Measurements from ENCODE around the gene INTS15. TPM values are rescaled to one million over a fixed set of nuclear protein-coding genes. Genes with fewer than 3 reads are reported as not detected.
A peak's percentile ranks its signal among the peaks of the same experiment; 100 is the strongest.

INTS15 gene
- total RNA-seq, 6 experiments from 2014 or later: 10.2 to 16.6 (median 14.0) TPM

GRCh38 chr7:6606866-6607583 lies 17.2 kb downstream of the INTS15 start:
- Histone ChIP-seq H3K9me3 (no peaks in the 10 kb centered on the region), H3K4me3 (no peak overlapping the region), H3K27me3 (no peaks in the 10 kb centered on the region), H3K4me1 (no peaks in the 10 kb centered on the region), H3K36me3 (peaks cover 0 to 16% (median 1%) of the 10 kb centered on the region in 4 donors), H3K27ac (no peak overlapping the region)
- 94% methylated on average over 11 of the region's 36 CpGs for WGBS (ENCODE audit: insufficient coverage, low coverage, low lambda C conversion rate, missing lambda C conversion rate)
- no peak for DNase-seq
- intact Hi-C loops (cut with DNase I): no loop called here
- ATAC-seq: peak in 1 of 4 donors; percentile 20
- TF ChIP-seq POLR2A (IDR thresholded peaks at IDR 0.05): no peak
- TF ChIP-seq CTCF (IDR thresholded peaks at IDR 0.05): no peak

GRCh38 chr7:6607651-6608051 lies 17.8 kb downstream of the INTS15 start:
- Histone ChIP-seq H3K4me1 (no peaks in the 10 kb centered on the region), H3K4me3 (no peak overlapping the region), H3K27ac (no peak overlapping the region), H3K36me3 (peaks cover 0 to 15% (median 1%) of the 10 kb centered on the region in 4 donors), H3K27me3 (no peaks in the 10 kb centered on the region), H3K9me3 (no peaks in the 10 kb centered on the region)
- TF ChIP-seq POLR2A (IDR thresholded peaks at IDR 0.05): no peak
- no peak for TF ChIP-seq CTCF (IDR thresholded peaks at IDR 0.05)
- no peak for DNase-seq
- peak in 1 of 4 donors; percentile 30 for ATAC-seq
- WGBS (ENCODE audit: insufficient coverage, low coverage, low lambda C conversion rate, missing lambda C conversion rate): 88% methylated on average over 8 of the region's 38 CpGs
- intact Hi-C loops (cut with DNase I): no loop called here

GRCh38 chr7:6608081-6608480 lies 18.3 kb downstream of the INTS15 start:
- no peak for DNase-seq
- 93% methylated on average over 3 of the region's 27 CpGs for WGBS (ENCODE audit: insufficient coverage, low coverage, low lambda C conversion rate, missing lambda C conversion rate)
- H3K9me3 ChIP-seq: no peaks in the 10 kb centered on the region
- ATAC-seq: no peak
- no peak for TF ChIP-seq POLR2A (IDR thresholded peaks at IDR 0.05)
- no peak for TF ChIP-seq CTCF (IDR thresholded peaks at IDR 0.05)
- H3K4me1 ChIP-seq: no peaks in the 10 kb centered on the region
- H3K27me3 ChIP-seq: no peaks in the 10 kb centered on the region
- H3K4me3 ChIP-seq: no peak overlapping the region
- intact Hi-C loops (cut with DNase I): no loop called here
- no peak overlapping the region for H3K27ac ChIP-seq
- H3K36me3 ChIP-seq: peaks cover 0 to 13% (median 1%) of the 10 kb centered on the region in 4 donors

- Histone ChIP-seq H3K4me1 (no peaks in the 10 kb centered on the region), H3K9me3 (no peaks in the 10 kb centered on the region), H3K27ac (no peak overlapping the region), H3K4me3 (no peak overlapping the region), H3K36me3 (peaks cover 0 to 13% (median 1%) of the 10 kb centered on the region in 4 donors), H3K27me3 (no peaks in the 10 kb centered on the region)
- 93% methylated on average over 9 of the region's 12 CpGs for WGBS (ENCODE audit: insufficient coverage, low coverage, low lambda C conversion rate, missing lambda C conversion rate)
- TF ChIP-seq POLR2A (IDR thresholded peaks at IDR 0.05) (no peak), CTCF (IDR thresholded peaks at IDR 0.05) (no peak)
- ATAC-seq: no peak
- intact Hi-C loops (cut with DNase I): no loop called here
- no peak for DNase-seq
Measured at GRCh38 chr7:6608794-6609193, 19.0 kb downstream of the INTS15 start.
